22Rv1 (cell line): ENCODE measurements around the gene ZNF263.

ENCODE experiments used
- H3K27ac ChIP-seq: fragments of 450-650 bp; 2 replicates; pipeline ENCODE4 v1.5.1; 2017
- CTCF ChIP-seq: fragments of 450-650 bp; IDR thresholded peaks from 2 replicates; pipeline ENCODE4 v1.5.1; 2017; ENCODE audit warnings: mild to moderate bottlenecking
- ZFX ChIP-seq: fragments of 450-650 bp; IDR thresholded peaks from 2 replicates; pipeline ENCODE4 v1.6.1; 2017; ENCODE audit warnings: antibody characterized with exemption, borderline replicate concordance

ZNF263 gene

DNA sequence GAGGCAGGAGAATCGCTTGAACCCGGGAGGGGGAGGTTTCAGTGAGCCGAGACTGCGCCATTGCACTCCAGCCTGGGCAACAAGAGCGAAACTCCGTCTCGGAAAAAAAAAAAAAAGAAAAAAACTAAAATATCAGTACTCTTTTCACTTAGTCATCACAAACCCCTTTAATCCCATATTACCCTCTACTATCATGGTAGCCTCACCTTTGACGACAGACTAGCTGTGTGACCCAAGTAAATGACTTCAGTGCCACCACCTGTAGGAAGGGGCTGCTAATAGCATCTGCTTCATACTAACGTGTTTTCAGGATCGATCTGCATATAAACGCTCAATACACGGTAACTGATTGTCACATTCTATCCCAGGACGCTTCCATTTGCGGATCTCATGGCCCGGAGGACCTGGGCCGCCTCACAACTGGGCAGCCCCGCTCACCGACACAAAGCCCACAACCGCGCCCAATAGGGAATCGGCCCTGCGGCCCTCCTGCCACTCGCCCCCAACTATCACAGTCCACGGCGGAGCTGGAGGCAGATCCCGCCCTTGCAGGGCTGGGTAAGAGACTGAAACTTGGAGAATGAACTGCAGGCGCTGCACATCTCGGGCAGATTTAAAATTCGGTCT is 1.1 kb upstream of the ZNF263 start:
- TF ChIP-seq ZFX (no peak), CTCF (0 out of 2 replicates have a peak, but pooled peaks have one; percentile 6)
- H3K27ac ChIP-seq: peak overlapping the region; percentile 98

- no peak for TF ChIP-seq ZFX
- no peak for TF ChIP-seq CTCF
- peak overlapping the region; percentile 98 for H3K27ac ChIP-seq
Measured at GRCh38 chr16:3283543-3284447, 504 bp downstream of the ZNF263 start.

DNA sequence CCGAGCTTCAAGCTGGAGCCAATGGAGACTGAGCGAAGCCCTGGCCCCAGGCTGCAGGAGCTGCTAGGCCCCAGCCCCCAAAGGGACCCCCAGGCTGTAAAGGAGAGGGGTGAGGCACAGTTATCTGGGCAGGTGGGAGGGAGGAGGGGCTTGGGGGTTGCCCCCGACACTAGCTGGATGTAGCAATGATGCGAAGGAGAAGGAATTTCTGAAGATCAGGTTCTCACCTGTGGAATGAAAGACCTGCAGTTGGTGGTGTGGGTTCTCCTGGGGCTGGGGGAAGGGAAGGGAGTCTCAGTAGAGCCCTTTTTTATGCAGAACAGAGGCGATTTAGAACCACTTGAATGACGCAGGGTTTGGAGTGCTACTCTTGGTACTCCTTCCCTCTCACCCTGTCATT is 1.8 kb downstream of the ZNF263 start:
- no peak for TF ChIP-seq CTCF
- TF ChIP-seq ZFX: no peak

GRCh38 chr16:3289998-3290673 is 6.8 kb downstream of the ZNF263 start:
- no peak overlapping the region for H3K27ac ChIP-seq
- TF ChIP-seq CTCF (no peak), ZFX (no peak)

More for the DNA sequence above, 1.8 kb downstream of the ZNF263 start:
- no peak overlapping the region for H3K27ac ChIP-seq

GRCh38 chr16:3292604-3293003 is 9.3 kb downstream of the ZNF263 start:
- TF ChIP-seq ZFX: no peak
- TF ChIP-seq CTCF: no peak
- no peak overlapping the region for H3K27ac ChIP-seq

DNA sequence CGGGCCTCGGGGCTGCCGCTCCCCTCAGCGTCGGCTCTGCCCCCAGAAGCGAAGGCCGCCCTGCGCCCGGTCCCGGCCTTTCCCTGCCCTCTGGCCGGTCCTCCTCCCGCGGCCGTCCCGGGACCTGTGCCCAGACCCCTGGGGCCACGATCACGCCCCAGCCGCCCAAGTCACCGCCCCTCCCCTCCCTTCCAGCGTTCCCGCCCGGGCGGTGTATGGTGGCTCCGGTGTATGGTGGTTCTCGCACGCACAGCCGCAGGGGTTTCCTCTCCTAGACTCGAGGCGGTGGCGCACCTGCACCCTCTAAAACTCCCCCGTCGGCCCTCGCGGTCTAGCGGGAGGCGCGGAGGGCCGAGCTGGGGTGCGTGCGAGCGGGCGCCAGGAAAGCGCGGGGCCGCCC is 11.9 kb downstream of the ZNF263 start:
- TF ChIP-seq CTCF: no peak

DNA sequence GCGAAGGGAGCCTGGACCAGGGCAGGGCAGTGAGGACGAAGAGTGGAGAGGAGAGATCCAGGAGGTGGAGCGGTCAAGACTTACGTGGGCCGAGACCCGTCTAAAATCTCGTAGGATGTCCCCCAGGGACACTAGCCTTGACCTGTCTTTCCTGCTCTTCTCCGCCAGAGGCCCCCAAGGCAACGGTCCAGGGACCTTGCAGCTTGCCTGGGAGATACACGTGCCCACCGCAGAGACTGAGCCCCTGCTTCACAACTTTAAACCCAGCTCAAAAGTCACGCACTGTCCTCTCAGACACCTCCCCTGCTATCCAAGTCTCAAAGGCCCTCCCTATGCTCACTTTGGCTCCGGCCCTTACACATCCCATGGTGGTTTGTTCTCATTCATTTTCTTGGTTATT is 12.5 kb downstream of the ZNF263 start:
- TF ChIP-seq ZFX (no peak), CTCF (no peak)
- no peak overlapping the region for H3K27ac ChIP-seq

More for the DNA sequence above, 11.9 kb downstream of the ZNF263 start:
- H3K27ac ChIP-seq: no peak overlapping the region
